GM21423 (cell line): ENCODE results near the gene SESN2.

Experiments
- ATAC-seq: cut with Tn5 transposase; IDR thresholded peaks from one replicate; pipeline ENCODE4 v1.9.1; 2021; ENCODE audit warnings: mild to moderate bottlenecking, moderate library complexity; ENCODE audit not compliant: unreplicated experiment

The SESN2 gene

DNA sequence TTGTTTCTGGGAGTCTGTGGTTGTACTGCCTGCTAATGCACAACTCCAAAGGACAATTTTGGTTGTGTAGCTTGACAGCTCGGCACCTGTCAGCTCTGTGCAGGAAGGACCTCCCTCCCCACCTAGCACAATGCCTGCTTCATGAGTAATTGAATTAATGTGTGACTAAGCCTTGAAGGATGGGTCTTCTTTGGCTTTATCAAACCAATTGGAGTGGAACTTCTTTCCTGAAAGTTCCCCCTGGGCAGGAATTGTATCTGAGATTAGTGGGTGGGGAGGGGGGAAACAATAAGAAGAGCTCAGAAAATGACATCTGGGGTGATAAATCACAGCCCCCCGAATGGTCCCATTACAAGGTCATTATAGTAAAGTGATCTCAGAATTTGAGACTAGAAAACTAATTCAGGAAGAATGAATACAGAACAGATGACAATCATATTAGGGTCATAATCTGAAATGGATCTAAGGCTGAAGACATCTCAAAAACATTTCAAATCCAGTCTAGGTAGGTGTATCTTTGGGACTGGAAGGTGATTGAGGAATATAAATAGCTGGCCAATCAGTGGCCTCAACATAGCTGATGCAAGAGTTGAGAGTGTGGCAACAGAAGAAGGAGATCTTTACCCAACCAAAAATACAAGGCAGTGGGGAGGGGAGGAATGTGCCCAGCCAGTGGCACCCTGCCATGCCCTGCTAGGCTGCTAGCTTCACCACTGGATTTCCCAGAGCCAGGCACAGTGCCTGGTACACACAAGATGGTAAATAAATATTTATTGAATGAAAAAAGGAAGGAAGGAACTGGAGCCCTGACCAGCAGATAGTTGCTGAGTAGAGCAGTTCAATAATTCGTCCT lies 10.1 kb upstream of the SESN2 start:
- no peak for ATAC-seq

DNA sequence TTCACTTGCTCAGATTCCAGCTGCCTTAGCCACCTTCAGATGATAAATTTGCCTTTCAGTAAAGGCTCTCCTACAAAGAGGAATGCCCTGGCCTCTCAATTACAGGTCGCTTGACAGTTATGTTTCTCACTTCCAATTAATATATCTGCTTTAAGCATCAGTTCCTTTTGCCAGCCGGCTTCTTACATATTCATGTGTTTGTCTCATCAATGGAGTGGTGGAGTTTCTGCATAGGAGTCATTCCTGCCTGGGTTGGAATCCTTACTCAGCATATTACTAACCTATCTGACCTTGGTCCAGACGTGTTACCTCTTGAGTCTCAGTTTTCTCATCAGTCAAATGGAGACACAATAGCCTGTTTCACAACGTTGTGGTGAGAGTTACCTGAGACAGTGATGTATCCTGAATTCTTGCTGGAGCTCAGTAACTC lies 9.4 kb upstream of the SESN2 start:
- no peak for ATAC-seq

DNA sequence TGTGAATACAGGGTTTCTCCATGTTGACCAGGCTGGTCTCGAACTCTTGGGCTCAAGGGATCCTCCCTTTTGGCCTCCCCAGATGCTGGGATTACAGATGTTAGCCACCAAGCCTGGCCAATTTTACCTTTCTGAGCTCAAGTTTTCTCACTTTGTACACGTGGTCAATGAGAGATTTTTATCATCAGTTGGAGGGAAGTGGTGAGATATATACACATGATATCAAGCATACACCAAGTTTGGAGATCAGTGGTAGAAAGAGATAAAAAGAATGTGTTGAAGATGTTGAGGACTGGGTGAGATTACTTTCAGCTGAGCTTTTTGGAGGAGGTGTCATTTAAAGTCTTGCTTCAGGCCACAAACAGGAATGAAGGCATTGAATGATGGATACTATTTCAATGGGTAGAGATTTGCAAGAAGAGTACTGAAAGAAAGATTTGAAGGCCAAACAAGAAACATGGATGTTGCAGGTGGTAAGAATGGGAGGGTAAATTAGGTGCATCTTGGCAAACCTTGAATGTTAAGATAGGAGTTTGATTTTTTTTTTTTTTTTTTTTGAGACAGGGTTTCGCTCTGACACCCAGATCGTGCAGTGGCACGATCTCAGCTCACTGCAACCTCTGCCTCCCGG lies 3.0 kb upstream of the SESN2 start:
- no peak for ATAC-seq

DNA sequence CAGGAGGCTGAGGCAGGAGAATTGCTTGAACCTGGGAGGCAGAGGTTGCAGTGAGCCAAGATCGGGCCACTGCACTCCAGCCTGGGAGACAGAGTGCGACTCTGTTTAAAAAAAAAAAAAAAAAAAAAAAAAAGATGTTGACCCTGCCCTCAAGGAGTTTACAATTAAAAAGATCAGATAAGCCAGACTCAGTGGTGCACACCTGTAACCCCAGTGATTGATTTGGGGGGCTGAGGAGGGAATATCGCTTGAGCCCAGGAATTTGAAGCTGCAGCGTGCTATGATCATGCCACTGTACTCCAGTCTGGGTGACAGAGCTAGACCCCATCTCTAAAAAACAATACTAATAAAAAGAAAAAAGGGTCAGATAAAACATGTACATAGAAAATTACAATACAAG lies 1.6 kb upstream of the SESN2 start:
- ATAC-seq = no peak

DNA sequence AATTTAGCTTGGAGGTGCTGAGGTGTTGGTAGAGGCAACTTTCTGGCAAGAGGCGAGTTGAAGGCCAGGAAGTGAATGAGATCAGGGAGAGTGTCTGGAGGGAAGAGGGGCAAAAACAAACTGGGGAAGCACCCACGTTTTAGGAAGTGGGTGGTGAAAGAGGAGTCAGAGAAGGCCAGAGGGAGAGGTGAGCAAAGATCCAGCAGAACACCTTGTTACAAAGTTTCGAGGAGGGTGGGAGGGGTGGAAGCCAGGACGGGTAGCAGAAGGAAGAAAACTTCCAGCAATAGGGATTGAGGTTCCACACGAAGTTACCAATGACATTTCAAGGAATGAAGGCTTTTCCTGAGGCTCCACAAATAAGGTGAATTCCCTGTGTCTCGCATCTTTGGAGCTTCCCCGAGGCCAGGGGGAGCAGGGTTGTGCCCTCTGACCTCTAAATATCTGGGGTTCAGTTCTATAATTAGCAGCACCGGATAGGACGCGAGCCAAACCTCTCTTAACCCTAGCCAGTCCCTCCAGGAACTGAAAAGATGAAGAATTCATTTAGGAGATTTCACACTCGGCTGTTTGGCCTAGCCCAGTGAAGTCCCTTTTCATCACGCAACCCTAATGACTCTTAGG lies 578 bp upstream of the SESN2 start:
- ATAC-seq = no peak

DNA sequence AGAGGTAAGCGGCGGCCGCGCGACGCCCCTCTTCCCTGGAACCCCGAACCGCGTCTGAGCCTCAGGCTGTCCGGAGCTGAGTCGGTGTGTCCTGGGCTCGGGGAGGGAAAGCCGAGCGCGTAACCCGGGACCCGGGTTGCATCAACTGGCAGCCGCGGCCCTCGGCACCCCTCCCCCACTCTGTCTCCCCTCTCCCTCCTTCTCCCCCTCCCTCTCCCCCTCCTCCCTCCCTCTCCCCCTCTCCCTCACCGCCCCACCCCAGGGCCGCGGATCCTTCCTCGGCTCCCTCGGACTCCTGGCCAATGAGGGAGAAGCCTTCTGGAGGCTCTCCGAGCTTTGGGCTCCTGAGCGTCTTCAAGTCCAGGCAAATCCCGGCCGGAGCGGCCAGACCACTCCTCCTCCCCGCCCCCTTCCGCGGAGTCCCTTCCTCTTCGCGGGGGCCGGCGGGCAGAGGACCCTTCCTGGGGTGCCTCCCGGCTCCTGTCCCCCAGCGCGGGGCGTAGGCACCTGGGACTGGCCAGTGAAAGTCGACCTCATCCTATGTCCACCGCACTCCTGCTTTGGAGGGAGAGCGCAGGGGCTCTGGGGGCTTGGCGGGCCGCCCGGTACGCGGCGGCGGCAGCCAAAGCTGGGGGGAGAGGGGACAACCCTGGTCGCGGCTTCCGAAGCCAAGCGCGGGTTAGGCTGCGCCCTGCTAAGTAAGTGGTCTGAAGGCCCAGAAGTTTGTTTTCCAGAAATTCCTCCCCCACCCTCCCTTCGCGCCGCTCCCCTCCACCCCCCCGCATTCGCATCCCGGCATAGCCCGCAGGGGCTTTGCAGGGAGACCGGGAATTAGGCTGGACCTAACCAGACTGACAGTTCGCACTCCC lies 850 bp downstream of the SESN2 start:
- peak; percentile 5 for ATAC-seq

DNA sequence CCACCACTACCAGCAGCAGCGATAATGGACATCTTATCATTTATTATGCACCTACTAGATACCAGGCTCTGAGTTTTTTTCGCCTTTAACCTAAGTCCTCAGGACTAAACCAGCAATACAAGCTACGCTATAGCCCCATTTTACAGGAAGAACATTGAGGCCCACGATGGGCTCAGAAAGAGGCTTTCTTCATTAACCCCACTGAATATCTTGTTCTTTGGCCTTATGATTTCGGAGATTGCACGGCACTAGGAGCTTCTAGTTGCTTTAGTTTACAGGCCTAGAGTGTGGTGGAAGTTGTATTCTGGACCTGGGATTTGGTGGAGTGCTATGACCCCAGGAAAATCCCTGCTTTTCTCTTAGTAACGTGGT lies 1.5 kb downstream of the SESN2 start:
- no peak for ATAC-seq

DNA sequence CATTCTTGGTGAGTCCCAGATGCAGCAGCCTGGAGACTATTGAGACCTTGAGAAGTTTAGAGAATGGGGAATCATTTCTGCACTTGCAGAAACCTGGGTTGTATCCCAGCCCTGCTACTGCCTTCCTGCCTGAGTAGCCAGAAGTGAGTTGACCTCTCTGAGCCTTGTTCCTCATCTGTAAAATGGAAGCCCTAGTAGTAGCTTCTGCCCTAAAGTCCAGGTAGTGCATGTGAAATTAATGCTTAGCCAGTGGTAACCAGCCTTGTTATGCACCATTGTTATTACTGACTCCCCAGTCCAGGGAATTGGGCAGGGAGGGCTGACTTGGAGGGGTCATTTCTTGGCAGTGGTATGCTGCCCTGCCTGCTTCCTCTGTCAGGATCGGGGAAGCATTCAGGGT lies 5.6 kb downstream of the SESN2 start:
- ATAC-seq = no peak

DNA sequence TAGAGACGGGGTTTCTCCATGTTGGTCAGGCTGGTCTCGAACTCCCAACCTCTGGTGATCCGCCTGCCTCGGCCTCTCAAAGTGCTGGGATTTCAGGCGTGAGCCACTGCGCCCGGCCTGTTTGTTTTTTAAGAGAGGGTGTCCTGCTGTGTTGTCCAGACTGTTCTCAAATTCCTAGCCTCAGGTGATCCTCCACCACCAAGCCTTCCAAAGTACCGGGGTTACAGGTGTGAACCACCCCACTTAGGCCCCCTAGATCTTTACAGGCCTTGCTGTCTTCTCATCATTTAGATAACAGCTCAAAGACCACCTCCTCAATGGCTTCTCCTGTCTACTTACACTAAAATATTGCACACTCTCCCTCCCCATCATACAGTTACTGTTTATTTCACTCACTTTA lies 6.3 kb downstream of the SESN2 start:
- no peak for ATAC-seq

DNA sequence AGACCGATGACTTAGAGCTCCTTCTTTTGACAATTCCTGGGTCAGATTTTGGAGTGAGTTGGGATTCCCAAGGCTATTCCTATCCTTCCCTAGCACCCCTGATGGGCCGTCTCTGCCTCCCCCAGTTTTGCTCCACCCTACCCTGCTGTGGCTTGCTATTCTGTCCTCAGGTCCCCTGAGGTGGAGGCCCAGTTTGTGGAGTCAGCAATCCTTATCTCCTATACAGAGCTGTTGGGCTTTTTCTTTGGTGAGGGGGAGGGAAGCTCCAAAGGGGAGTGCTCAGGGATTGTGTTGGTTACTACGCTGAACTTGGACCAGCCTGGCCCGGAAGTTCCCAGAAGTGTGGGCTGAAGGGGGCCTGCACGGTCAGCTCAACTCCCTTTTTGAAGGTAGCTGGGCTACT lies 7.6 kb downstream of the SESN2 start:
- ATAC-seq = no peak

DNA sequence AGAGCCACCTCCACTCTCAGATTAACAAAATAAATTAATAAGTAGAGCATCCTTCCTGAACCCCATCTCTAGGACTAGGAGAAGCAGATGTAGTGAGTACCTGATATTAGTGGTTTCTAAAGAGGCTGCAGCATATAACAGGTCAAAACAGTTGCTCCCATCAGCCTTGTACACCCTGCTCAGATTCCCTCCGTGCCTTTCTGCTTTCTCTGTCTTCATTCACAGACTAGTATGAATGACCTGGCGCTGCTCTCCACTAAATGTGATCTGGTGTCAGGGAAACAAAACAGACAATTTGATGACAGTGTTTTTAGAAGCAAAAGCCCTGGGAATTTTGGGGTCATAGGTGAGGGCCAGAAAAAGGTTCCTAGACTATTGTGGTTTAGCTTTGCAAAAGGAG lies 8.3 kb downstream of the SESN2 start:
- no peak for ATAC-seq

DNA sequence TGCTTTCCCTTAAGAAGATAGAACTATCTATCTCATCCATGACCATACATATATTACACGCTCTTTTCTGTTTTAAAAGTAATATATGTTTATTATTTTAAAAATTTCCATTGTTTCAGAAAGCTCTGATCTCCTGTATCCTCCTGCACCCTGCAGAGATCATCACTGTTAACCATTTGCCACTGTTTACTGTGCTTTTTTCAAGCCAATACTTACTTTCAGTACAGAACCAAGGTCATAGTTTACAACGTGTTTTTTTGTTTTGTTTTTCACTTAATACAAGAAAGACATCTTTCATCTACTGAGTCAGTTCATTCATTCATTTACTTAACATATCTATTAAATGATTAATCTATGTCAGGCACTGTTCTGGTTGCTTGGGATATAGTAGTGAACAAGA lies 10.2 kb downstream of the SESN2 start:
- ATAC-seq = no peak

DNA sequence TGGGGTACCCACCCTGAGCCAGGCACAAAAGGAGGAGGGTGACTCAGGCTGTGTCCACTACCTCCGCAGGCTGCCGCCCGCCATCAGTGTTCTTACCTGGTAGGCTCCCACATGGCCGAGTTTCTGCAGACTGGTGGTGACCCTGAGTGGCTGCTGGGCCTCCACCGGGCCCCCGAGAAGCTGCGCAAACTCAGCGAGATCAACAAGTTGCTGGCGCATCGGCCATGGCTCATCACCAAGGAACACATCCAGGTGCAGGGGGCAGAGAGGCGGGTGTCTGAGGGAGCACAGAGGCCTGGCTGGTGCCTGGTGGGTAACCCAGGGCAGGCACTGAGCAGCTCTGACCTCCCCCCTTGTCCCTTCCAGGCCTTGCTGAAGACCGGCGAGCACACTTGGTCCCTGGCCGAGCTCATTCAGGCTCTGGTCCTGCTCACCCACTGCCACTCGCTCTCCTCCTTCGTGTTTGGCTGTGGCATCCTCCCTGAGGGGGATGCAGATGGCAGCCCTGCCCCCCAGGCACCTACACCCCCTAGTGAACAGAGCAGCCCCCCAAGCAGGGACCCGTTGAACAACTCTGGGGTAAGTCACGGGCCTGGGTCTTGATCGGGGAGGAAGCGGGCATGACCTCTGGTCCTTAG lies 13.0 kb downstream of the SESN2 start:
- no peak for ATAC-seq

DNA sequence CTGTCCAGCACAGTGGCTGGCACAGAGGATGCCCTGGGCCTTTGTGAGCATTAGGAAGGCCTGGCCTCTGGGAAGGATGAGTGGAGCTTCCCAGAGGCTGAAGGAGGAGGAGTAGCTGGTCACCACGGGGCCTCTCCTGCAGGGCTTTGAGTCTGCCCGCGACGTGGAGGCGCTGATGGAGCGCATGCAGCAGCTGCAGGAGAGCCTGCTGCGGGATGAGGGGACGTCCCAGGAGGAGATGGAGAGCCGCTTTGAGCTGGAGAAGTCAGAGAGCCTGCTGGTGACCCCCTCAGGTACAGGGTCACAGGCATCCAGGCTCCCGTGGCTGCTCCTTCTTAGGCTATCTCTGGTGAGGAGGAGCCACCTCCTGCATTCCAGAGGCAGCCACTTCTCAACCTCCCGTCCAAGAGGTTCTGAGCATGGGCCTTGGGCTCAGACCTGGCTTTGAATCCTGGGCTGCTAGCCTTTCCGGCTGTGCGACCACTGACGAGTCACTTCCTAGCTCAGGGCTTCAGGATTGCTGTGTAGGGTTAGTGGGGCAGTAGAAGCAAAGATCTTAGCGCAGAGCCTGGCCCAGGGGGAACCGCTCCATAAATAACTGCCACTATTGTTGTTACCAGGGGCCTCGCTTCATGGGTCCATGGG lies 14.0 kb downstream of the SESN2 start:
- no peak for ATAC-seq

DNA sequence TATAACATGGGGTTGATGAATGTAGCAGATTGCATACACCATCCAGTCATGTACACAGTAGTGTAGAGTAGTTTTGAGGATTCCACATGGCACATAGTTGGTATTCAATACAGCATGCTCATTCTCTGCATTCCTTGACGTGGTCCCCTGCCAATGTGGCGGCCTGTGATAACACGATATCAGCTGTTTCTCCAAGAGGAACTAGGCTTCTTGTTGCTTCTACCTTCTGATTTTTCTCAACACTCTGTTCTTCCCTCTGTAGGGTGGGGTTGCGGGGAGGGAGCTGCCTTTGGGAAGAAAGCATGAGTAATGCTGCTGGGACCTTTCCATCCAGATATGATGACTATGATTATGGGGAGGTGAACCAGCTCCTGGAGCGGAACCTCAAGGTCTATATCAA lies 19.4 kb downstream of the SESN2 start:
- ATAC-seq = no peak

DNA sequence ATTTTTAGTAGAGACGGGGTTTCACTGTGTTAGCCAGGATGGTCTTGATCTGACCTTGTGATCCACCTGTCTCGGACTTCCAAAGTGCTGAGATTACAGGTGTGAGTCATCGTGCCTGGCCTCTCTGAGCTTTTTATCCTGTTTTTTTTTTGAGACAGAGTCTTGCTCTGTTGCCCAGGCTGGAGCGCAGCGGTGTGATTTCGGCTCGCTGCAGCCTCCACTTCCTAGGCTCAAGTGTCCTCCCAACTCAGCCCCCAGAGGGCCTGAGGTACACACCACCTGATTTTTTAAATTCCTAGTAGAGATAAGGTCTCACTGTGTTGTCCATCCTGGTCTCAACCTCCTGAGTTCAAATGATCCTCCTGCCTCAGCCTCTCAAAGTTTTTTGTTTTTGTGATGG lies 20.4 kb downstream of the SESN2 start:
- ATAC-seq = no peak

DNA sequence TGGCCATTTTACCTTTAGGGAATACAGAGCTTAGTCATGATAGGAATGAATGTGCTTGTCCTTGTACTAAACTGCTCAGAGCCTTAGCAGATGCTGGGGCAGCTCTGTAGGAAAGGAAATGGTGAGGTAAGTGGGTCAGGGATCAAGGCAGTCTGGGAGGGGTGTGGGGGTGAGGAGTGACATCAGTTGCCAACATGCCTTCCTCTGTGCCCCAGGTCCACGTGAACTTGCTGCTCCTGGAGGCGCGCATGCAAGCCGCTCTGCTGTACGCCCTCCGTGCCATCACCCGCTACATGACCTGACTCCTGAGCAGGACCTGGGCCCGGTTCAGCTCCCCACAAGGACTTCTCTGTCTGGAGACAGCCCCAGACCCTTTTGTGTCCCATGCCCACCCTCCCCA lies 21.2 kb downstream of the SESN2 start:
- ATAC-seq = no peak

DNA sequence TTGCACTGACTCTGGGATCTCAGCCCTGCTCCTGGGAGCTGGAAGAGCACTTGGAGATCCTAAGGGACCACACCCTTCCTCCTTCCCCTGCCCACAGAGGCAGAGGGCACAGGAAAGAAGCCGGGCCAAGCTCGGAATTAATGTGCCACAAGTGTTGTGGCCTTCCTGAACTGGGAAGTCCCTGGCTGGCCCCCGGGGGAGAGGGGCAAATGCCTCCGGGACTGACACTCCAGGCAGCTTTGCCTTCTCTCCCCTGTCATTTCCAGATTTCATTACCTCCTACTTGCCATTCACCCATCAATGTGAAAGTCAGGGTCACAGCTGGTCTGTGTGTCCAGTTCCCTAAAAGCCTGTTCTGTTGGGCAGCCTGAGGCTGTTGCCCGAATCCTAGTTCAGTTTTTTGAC lies 21.7 kb downstream of the SESN2 start:
- no peak for ATAC-seq

DNA sequence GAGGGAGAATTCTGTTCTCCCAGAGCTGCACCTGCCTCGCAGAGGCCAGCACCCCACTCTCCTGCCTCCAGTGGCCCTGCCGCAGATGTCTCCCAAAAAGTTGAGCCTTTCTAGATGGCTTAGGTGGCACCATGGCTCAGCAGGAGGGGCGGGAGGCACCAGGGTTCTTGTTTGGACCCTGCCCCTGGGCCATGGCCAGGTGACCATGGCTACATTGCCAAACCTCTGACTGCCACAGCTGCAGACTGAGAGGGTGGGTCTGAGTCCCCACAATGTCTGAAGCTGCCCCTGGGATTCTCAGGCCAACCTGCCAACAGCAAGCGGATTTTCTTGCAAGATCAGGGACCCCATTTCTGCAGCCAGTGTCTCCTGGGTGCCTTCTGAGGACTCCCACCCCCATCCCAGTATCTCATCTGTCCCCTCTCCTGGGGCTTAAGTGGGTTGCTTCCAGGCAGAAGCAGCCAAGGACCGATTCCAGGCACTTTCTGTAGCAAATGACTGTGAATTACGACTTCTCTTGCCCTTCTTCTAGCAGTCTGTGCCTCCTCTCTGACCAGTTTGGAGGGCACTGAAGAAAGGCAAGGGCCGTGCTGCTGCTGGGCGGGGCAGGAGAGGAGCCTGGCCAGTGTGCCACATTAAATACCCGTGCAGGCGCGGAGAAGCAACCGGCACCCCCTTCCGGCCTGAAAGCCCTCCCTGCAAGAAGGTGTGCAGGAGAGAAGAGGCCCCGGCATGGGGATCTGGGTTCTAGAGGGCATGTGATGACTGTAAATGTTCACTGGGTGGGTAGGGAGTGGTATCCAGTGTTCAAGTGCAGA lies 22.5 kb downstream of the SESN2 start:
- ATAC-seq = no peak
